ENCODE data around the gene DNAJC22. TPM values are rescaled to one million over a fixed set of nuclear protein-coding genes. Genes with fewer than 3 reads are reported as not detected.

Gene DNAJC22
- total RNA-seq, 2 donors from 2014 or later = 29.0 to 34.2 TPM

- no peak for TF ChIP-seq CTCF (IDR thresholded peaks at IDR 0.05)
- intact Hi-C loops (cut with DNase I) = no loop called here
- Histone ChIP-seq H3K4me1 (peaks cover 42% of the 10 kb centered on the region), H3K36me3 (no peaks in the 10 kb centered on the region), H3K27me3 (peaks cover 58% of the 10 kb centered on the region), H3K4me3 (peak overlapping the region; percentile 48), H3K9me3 (no peaks in the 10 kb centered on the region), H3K27ac (no peak overlapping the region), H3K9ac (ENCODE audit: low read depth in 2 of 2, low read length in 2 of 2) (peak overlapping the region; percentile 13 to 45)
- no peak for DNase-seq
Measured at GRCh38 chr12:49342914-49343731, 3.6 kb upstream of the DNAJC22 start.

GRCh38 chr12:49344486-49345050 is 2.1 kb upstream of the DNAJC22 start:
- Histone ChIP-seq H3K27me3 (peaks cover 58% of the 10 kb centered on the region), H3K9ac (ENCODE audit: low read depth in 2 of 2, low read length in 2 of 2) (no peak overlapping the region), H3K36me3 (no peaks in the 10 kb centered on the region), H3K27ac (no peak overlapping the region), H3K4me1 (peaks cover 42% of the 10 kb centered on the region), H3K4me3 (no peak overlapping the region), H3K9me3 (no peaks in the 10 kb centered on the region)
- no peak for TF ChIP-seq CTCF (IDR thresholded peaks at IDR 0.05)
- DNase-seq = no peak
- intact Hi-C loops (cut with DNase I) = no loop called here

GRCh38 chr12:49345051-49345824 is 1.4 kb upstream of the DNAJC22 start:
- H3K4me1 ChIP-seq = peaks cover 42% of the 10 kb centered on the region
- H3K9ac ChIP-seq (ENCODE audit: low read depth in 2 of 2, low read length in 2 of 2) = peak overlapping the region in 1 of 2 donors; percentile 37
- H3K27me3 ChIP-seq = peaks cover 58% of the 10 kb centered on the region
- H3K9me3 ChIP-seq = no peaks in the 10 kb centered on the region
- TF ChIP-seq CTCF (IDR thresholded peaks at IDR 0.05) = no peak
- H3K27ac ChIP-seq = no peak overlapping the region
- DNase-seq = no peak
- intact Hi-C loops (cut with DNase I) = no loop called here
- no peaks in the 10 kb centered on the region for H3K36me3 ChIP-seq
- peak overlapping the region; percentile 14 for H3K4me3 ChIP-seq

GRCh38 chr12:49345825-49346658 is 646 bp upstream of the DNAJC22 start:
- no peak for TF ChIP-seq CTCF (IDR thresholded peaks at IDR 0.05)
- Histone ChIP-seq H3K9me3 (no peaks in the 10 kb centered on the region), H3K36me3 (no peaks in the 10 kb centered on the region), H3K9ac (ENCODE audit: low read depth in 2 of 2, low read length in 2 of 2) (peak overlapping the region; percentile 22 to 37), H3K4me1 (peaks cover 42% of the 10 kb centered on the region), H3K27me3 (peaks cover 58% of the 10 kb centered on the region), H3K27ac (no peak overlapping the region), H3K4me3 (peak overlapping the region; percentile 38)
- no peak for DNase-seq
- intact Hi-C loops (cut with DNase I) = no loop called here

All from colonic mucosa (tissue), 4 donors.